ENCODE measurements around the gene MCC.
A peak's percentile ranks its signal among the peaks of the same experiment; 100 is the strongest.

The MCC gene

DNA sequence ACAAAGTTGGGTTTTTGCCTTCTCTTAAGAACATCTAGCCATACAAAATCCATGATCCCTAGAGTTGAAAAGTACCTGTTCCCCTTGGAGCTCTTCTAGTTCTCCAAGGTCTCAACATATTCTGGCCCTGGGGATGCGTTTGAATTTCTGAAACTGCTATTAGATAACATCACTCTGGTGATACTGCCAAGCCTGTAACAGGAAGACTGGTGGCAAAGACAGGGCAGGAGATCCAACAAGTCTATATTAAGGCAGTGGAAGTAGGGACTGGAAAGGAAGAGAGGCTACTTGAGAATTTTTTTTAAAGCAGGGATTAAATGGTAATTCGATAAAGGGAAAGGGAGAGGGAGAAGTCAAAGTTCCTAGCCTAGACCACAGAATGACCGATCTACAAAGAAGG is 264.9 kb downstream of the MCC start:
- Histone ChIP-seq H3K4me2 (ENCODE audit: low read length) (no peak overlapping the region), H3K14ac (ENCODE audit: low read length) (no peak overlapping the region), H2BK120ac (ENCODE audit: insufficient read depth, low read length, poor library complexity) (no peak overlapping the region), H3K79me2 (ENCODE audit: control insufficient read depth, insufficient read depth, low read length, poor library complexity) (no peaks in the 10 kb centered on the region), H3K9ac (ENCODE audit: low read length) (no peak overlapping the region), H3K9me3 (ENCODE audit: insufficient read depth, low read depth, low read length) (no peaks in the 10 kb centered on the region), H3K79me1 (ENCODE audit: low read length) (peaks cover under 1% of the 10 kb centered on the region), H3K36me3 (ENCODE audit: control insufficient read depth in 1 of 2, insufficient read depth in 2 of 2, low read length in 2 of 2) (no peaks in the 10 kb centered on the region), H3K27ac (ENCODE audit: low read depth, low read length) (no peak overlapping the region), H3K4me3 (ENCODE audit: low read depth, low read length) (no peak overlapping the region), H2AK5ac (ENCODE audit: low read length) (no peak overlapping the region), H3K4me1 (ENCODE audit: control insufficient read depth in 1 of 2, insufficient read depth in 2 of 2, low read length in 2 of 2) (no peaks in the 10 kb centered on the region), H3K4ac (ENCODE audit: low read depth, low read length) (no peak overlapping the region), H3K18ac (ENCODE audit: low read length) (no peak overlapping the region), H4K12ac (ENCODE audit: low read depth, low read length) (no peak overlapping the region), H3K27me3 (ENCODE audit: insufficient read depth, low read length) (no peaks in the 10 kb centered on the region), H4K91ac (ENCODE audit: low read depth, low read length) (no peak overlapping the region), H2BK12ac (ENCODE audit: low read length) (no peak overlapping the region), H2BK5ac (ENCODE audit: low read depth, low read length, poor library complexity) (no peak overlapping the region), H2AFZ (ENCODE audit: insufficient read depth, low read length, poor library complexity) (no peak overlapping the region), H4K8ac (ENCODE audit: low read depth, low read length) (no peak overlapping the region), H3K23ac (ENCODE audit: low read length) (no peak overlapping the region)
- no peak for DNase-seq
- 100% methylated on average over 1 of the region's 3 CpGs for WGBS (ENCODE audit: extremely low coverage, insufficient coverage, insufficient read length)

DNA sequence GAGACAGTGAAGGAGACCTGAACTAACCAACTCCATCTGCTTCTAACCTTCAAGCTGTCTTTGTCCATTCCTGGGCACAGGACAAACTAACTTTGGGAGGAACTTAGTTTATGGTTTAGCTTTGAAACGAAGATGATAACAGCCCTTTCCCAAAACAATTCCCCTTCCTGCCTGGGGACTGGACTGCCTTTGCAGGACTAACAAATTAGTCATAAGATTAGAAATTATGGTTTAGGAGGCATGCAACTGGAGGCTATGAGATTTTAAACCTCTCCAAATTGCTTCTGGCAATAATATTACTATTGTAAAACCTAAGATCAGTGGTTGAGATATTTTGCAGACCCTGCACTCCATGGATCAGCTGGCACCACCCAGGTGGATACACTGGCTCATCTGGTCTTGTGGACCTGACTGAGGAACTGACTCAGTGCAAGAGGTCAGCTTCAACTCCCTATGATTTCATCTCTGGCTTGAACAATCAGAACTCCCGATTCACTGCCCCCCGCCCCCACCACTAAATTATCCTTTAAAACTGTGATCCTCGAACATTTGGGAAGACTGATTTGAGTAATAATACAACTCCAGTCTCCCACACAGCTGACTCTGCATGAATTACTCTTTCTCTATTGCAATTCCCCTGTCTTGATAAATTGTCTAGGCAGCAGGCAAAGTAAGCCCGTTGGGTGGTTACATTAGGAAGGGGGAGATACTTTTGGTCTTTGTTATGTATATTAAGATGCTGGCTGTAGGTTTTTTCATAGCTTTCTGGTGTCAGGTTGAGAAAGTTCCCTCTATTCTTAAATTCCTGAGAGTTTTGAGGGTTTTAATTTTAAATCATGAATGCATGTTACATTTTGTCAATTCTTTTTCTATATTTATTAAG is 266.7 kb downstream of the MCC start:
- Histone ChIP-seq H3K27ac (ENCODE audit: low read depth, low read length) (no peak overlapping the region), H2BK120ac (ENCODE audit: insufficient read depth, low read length, poor library complexity) (no peak overlapping the region), H3K4me2 (ENCODE audit: low read length) (no peak overlapping the region), H3K27me3 (ENCODE audit: insufficient read depth, low read length) (no peaks in the 10 kb centered on the region), H3K36me3 (ENCODE audit: control insufficient read depth in 1 of 2, insufficient read depth in 2 of 2, low read length in 2 of 2) (no peaks in the 10 kb centered on the region), H4K12ac (ENCODE audit: low read depth, low read length) (no peak overlapping the region), H2AK5ac (ENCODE audit: low read length) (no peak overlapping the region), H3K9me3 (ENCODE audit: insufficient read depth, low read depth, low read length) (no peaks in the 10 kb centered on the region), H3K79me1 (ENCODE audit: low read length) (peaks cover 2% of the 10 kb centered on the region), H3K79me2 (ENCODE audit: control insufficient read depth, insufficient read depth, low read length, poor library complexity) (no peaks in the 10 kb centered on the region), H3K14ac (ENCODE audit: low read length) (no peak overlapping the region), H3K18ac (ENCODE audit: low read length) (no peak overlapping the region), H2BK5ac (ENCODE audit: low read depth, low read length, poor library complexity) (no peak overlapping the region), H3K4ac (ENCODE audit: low read depth, low read length) (no peak overlapping the region), H4K8ac (ENCODE audit: low read depth, low read length) (no peak overlapping the region), H4K91ac (ENCODE audit: low read depth, low read length) (no peak overlapping the region), H3K9ac (ENCODE audit: low read length) (no peak overlapping the region), H3K4me3 (ENCODE audit: low read depth, low read length) (no peak overlapping the region), H2AFZ (ENCODE audit: insufficient read depth, low read length, poor library complexity) (no peak overlapping the region), H3K4me1 (ENCODE audit: control insufficient read depth in 1 of 2, insufficient read depth in 2 of 2, low read length in 2 of 2) (peaks cover 6% of the 10 kb centered on the region in 2 experiments), H2BK12ac (ENCODE audit: low read length) (no peak overlapping the region), H3K23ac (ENCODE audit: low read length) (no peak overlapping the region)
- WGBS (ENCODE audit: extremely low coverage, insufficient coverage, insufficient read length), result no CpG with 5 or more reads among the region's 5 CpGs
- no peak for DNase-seq

DNA sequence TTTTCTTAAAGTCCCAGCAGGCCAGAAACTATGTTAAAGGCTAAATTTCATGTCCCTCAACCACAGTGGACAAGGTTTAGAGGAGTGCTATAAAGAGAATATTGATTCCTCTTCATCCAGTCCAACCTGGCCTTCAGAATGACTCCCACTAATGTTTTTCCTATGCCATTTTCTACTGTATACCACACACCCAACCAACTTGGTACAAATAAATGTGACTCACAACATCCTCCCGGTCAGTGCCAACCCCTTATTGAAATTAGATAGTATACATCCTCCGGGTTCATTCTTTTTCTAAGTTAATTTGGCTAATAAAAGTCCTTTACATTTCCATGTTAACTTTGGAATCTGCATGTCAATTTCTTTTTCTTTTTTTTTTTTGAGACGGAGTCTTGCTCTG is 268.6 kb downstream of the MCC start:
- no peak overlapping the region for H4K8ac ChIP-seq (ENCODE audit: low read depth, low read length)
- no peak overlapping the region for H3K9ac ChIP-seq (ENCODE audit: low read length)
- WGBS (ENCODE audit: extremely low coverage, insufficient coverage, insufficient read length), result no CpG with 5 or more reads among the region's 3 CpGs
- no peaks in the 10 kb centered on the region for H3K36me3 ChIP-seq (ENCODE audit: control insufficient read depth in 1 of 2, insufficient read depth in 2 of 2, low read length in 2 of 2)
- H3K18ac ChIP-seq (ENCODE audit: low read length), result no peak overlapping the region
- H2BK5ac ChIP-seq (ENCODE audit: low read depth, low read length, poor library complexity), result no peak overlapping the region
- H3K27me3 ChIP-seq (ENCODE audit: insufficient read depth, low read length), result no peaks in the 10 kb centered on the region
- H3K4me2 ChIP-seq (ENCODE audit: low read length), result no peak overlapping the region
- no peak overlapping the region for H3K4ac ChIP-seq (ENCODE audit: low read depth, low read length)
- H3K14ac ChIP-seq (ENCODE audit: low read length), result no peak overlapping the region
- H3K4me1 ChIP-seq (ENCODE audit: control insufficient read depth in 1 of 2, insufficient read depth in 2 of 2, low read length in 2 of 2), result peaks cover 7 to 8% of the 10 kb centered on the region in 2 experiments
- peaks cover 2% of the 10 kb centered on the region for H3K79me1 ChIP-seq (ENCODE audit: low read length)
- H3K9me3 ChIP-seq (ENCODE audit: insufficient read depth, low read depth, low read length), result no peaks in the 10 kb centered on the region
- H2AFZ ChIP-seq (ENCODE audit: insufficient read depth, low read length, poor library complexity), result no peak overlapping the region
- no peak overlapping the region for H3K27ac ChIP-seq (ENCODE audit: low read depth, low read length)
- no peak overlapping the region for H4K12ac ChIP-seq (ENCODE audit: low read depth, low read length)
- DNase-seq, result no peak
- H3K23ac ChIP-seq (ENCODE audit: low read length), result no peak overlapping the region
- no peaks in the 10 kb centered on the region for H3K79me2 ChIP-seq (ENCODE audit: control insufficient read depth, insufficient read depth, low read length, poor library complexity)
- no peak overlapping the region for H2BK120ac ChIP-seq (ENCODE audit: insufficient read depth, low read length, poor library complexity)
- no peak overlapping the region for H2AK5ac ChIP-seq (ENCODE audit: low read length)
- H4K91ac ChIP-seq (ENCODE audit: low read depth, low read length), result no peak overlapping the region
- no peak overlapping the region for H3K4me3 ChIP-seq (ENCODE audit: low read depth, low read length)
- no peak overlapping the region for H2BK12ac ChIP-seq (ENCODE audit: low read length)

DNA sequence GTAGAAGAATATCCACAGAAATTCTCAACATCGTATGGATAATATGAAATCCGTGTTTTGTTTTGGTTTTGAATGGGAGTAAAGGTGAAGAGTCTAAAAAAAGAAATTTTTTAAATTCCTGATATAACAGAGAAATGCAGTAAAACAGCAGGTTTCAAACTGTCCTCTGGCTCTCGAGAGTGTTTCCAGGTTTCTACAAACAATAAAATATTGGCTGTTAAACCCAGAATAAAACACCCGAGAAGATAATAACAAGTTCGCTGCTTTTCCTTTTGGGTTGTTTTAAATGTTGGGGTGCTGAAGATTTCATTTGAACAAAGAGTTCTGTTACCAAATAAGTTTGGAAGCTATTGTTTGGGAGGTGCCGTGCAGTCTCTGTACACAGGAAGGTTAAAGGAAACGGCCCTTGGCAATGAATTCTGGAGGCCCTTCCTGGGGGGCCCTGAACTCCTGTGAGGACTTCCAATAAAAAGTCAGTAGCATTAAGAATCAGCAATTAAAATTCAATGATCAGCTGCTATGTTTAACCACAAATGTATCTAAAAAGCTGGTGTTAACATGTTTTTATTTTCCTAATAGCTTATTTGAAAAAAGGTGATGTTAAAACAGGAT is 269.2 kb downstream of the MCC start:
- Histone ChIP-seq H4K8ac (ENCODE audit: low read depth, low read length) (no peak overlapping the region), H3K79me2 (ENCODE audit: control insufficient read depth, insufficient read depth, low read length, poor library complexity) (no peaks in the 10 kb centered on the region), H3K4me2 (ENCODE audit: low read length) (peak overlapping the region; percentile 39), H3K18ac (ENCODE audit: low read length) (no peak overlapping the region), H3K4me1 (ENCODE audit: control insufficient read depth in 1 of 2, insufficient read depth in 2 of 2, low read length in 2 of 2) (peaks cover 8 to 9% of the 10 kb centered on the region in 2 experiments), H3K79me1 (ENCODE audit: low read length) (peaks cover 2% of the 10 kb centered on the region), H3K9me3 (ENCODE audit: insufficient read depth, low read depth, low read length) (no peaks in the 10 kb centered on the region), H3K9ac (ENCODE audit: low read length) (no peak overlapping the region), H3K14ac (ENCODE audit: low read length) (no peak overlapping the region), H4K12ac (ENCODE audit: low read depth, low read length) (no peak overlapping the region), H3K36me3 (ENCODE audit: control insufficient read depth in 1 of 2, insufficient read depth in 2 of 2, low read length in 2 of 2) (no peaks in the 10 kb centered on the region), H3K23ac (ENCODE audit: low read length) (no peak overlapping the region), H3K4ac (ENCODE audit: low read depth, low read length) (no peak overlapping the region), H2AK5ac (ENCODE audit: low read length) (no peak overlapping the region), H3K4me3 (ENCODE audit: low read depth, low read length) (no peak overlapping the region), H2BK5ac (ENCODE audit: low read depth, low read length, poor library complexity) (no peak overlapping the region), H3K27ac (ENCODE audit: low read depth, low read length) (no peak overlapping the region), H2BK12ac (ENCODE audit: low read length) (no peak overlapping the region), H2AFZ (ENCODE audit: insufficient read depth, low read length, poor library complexity) (no peak overlapping the region), H2BK120ac (ENCODE audit: insufficient read depth, low read length, poor library complexity) (no peak overlapping the region), H3K27me3 (ENCODE audit: insufficient read depth, low read length) (no peaks in the 10 kb centered on the region), H4K91ac (ENCODE audit: low read depth, low read length) (no peak overlapping the region)
- DNase-seq, result peak in 1 of 2 donors; percentile 50
- no CpG with 5 or more reads among the region's 7 CpGs for WGBS (ENCODE audit: extremely low coverage, insufficient coverage, insufficient read length)
